ENCODE measurements around the gene PIP5K1B.
"Not testable (repeated sequence)": the region's sequence is repeated elsewhere in the genome, so short reads cannot be mapped to it uniquely, and the experiment has no call there.

The PIP5K1B gene

DNA sequence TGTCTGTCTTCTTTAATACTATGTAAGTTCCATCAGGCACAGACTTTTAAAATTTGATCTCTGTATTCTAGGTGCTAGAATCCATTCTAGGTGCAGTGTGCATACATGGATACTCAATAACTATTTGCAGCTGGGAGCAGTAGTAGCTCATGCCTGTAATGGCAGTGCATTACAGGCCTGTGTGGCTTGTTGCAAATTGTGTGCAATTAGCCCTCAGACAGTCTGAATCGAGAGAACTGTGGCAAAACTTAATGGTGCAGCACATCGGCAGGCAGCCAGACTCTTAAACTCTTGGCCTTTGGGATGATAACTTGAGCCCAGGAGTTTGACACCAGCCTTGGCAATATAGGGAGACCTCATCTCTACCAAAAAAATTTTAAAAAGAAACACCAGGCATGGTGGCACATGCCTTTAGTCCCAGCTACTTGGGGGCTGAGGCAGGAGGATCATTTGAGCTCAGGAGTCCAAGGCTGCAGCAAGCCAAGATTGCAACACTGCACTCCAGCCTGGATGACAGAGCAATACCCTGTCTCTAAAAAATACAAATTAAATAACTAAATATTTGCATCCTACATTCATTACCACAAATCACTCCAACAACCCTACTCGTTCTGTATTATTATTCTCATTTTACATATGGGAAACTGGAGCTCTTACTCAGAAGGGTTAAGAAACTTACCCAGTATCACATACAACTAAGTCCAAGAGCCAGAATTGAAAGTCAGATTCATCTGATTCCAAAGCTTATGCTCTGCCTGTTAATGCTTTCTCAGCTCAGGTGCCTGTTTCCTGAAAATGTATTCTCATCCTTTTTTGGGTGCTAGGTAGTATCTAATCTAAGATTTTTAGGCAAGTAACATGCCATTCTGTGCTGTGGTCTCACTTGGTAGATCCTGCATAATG lies 278.7 kb downstream of the PIP5K1B start:
- no peak for DNase-seq (ENCODE audit: low read depth, low spot score)

DNA sequence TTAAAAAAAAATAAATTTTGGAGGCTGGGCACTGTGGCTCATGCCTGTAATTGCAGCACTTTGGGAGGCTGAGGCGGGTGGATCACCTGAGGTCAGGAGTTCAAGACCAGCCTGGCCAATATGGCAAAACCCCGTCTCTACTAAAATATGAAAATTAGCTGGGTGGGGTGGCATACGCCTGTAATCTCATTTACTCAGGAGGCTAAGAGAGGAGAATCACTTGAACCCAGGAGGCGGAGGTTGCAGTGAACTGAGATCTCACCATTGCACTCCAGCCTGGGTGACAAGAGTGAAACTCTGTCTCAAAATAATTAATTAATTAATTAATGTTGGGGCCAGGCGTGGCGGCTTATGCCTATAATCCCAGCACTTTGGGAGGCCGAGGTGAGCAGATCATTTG lies 281.9 kb downstream of the PIP5K1B start:
- DNase-seq (ENCODE audit: low read depth, low spot score), result not testable (repeated sequence)

DNA sequence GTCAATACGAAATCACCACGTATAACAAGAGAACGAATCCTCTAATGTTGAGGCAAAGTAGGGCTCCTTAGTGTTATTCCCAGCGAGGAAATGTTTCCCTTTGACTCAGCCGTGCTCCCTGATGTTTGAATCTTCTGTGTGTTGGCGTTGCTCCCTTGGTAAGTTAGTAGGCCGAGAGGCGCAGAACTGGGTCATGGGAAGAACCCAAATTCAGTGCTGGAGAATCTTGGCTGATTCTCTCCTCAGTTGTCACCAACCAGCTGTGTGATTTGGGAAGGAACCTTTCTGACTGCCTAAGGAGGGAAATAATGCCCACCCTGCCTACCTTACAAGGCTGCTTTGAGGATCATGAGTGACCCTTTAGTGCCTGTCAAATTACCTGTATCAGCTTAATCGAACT lies 286.4 kb downstream of the PIP5K1B start:
- DNase-seq (ENCODE audit: low read depth, low spot score), result no peak

DNA sequence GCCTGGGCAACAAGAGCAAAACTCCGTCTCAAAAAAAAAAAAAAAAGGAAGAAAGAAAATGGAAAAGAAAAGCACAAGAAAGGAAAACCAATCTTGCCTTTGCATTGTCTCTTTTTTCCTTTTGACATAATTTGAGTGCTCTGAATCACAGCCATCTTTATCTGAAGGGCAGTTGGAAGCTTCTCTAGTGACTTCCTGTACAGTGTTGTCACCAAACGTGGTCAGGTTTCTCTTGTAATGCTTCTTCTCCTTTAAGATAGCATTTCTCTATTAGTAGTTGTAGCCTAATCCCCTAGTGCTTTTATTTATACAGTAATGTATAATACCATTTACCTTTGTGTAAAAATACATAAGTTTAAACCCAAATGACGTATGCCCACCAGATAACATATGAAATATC lies 290.7 kb downstream of the PIP5K1B start:
- DNase-seq (ENCODE audit: low read depth, low spot score), result no peak

DNA sequence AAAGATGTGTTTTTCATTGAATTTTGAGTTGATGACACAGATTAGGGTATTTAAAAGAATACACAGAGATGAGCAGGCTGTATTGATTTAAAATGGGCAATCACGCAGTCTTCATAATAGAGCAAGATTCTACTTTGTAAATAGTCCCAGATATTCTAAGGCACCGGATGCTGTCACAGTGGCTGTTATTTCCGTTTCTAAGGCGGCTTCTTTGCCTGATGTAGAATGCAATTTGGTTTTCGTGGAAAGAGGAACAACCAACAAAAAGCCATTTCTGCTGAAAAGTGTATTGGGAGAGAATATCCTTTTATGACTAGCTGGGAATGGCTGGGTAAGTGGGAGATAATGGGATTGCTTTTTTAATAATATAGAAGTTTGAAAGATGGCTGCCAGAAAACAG lies 291.4 kb downstream of the PIP5K1B start:
- no peak for DNase-seq (ENCODE audit: low read depth, low spot score)

DNA sequence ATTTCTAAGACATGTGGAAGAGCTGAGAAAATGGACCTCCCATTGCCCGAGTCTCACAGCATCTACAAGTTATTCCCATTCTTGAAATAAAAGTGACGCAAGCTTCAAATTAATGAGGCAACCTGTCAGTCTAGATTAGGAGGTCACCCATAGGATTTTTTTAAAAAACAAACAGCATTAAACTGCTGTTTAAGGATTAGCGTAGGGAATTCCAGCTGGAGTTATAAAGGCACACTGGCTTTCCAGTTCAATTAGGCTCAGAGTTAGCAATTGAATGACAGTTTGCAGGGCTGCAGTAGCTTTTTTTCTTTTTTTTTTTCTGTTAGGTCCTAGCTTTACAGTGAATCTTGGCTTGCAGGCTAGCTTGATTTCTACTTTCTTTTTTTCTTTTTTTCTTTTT lies 292.6 kb downstream of the PIP5K1B start:
- no peak for DNase-seq (ENCODE audit: low read depth, low spot score)

DNA sequence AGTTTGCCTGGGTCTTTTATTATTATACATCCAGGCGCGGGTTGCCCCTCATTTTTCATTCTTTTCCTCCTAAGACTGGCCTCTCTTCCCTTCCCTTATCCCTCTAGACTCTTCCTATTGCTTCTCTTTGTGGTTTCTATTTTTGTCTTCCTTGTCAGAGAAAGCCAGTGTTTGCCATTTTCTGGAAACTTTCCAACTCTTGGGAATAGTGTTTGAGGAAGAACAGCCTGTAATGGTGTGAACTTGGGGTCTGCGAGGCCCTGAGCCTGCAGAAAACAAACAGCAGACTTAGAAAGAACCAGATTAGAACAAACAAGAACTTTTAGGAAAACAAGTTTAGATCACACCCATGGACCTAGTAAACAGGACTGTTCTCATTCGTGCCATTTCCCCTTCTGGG lies 293.3 kb downstream of the PIP5K1B start:
- no peak for DNase-seq (ENCODE audit: low read depth, low spot score)

DNA sequence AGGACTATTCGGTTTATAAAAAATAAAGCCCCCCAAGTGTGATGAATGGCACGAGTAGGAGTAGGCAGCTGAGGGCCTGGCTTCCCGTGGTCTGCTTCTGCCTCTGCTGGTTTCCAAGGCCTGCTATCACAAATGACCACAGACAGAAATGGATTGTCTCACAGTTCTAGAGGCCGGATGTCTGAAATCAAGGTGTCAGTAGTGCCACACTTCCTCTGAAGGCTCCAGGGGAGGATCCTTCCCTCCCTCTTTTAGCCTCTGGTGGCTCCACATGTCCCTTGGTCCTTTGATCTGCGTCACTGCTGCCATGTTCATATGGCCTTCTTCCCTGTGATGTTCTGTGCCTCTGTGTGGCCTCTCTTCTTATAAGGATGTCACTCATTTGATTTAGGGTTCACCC lies 293.8 kb downstream of the PIP5K1B start:
- no peak for DNase-seq (ENCODE audit: low read depth, low spot score)

DNA sequence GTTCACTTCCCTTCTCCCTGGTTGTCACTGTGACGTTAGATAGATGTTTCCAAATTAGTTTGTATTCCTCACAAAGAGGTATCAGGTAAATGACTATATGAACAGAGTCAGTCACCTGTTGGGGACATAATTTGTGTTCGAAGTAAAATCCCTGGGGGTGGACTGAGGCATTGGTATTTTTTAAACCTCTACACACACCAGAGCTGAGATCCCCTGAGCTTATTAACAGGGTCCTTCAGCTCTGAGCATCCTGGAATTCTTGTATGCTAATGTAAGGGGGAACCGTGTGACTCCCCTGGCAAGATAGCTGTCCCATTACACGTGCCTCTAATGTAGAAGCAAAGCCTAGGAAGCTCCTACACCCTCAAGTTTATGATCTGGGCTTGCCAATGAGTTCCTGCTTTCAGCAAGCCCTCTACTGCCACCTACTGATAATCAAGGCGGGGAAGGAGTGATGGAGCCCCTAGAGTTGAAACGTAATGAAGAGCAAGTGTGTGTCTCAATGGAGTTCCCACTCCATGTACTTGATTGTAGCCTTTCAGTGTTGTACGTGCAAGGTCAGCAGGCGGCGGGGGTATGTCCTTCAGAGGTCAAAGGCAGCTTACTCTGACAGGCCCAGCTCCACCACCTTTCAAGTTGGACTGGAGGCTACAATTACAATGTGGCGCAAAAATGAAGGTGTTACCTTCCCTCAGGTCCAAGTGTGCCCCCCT lies 294.5 kb downstream of the PIP5K1B start:
- peak; percentile 23 for DNase-seq (ENCODE audit: low read depth, low spot score)

DNA sequence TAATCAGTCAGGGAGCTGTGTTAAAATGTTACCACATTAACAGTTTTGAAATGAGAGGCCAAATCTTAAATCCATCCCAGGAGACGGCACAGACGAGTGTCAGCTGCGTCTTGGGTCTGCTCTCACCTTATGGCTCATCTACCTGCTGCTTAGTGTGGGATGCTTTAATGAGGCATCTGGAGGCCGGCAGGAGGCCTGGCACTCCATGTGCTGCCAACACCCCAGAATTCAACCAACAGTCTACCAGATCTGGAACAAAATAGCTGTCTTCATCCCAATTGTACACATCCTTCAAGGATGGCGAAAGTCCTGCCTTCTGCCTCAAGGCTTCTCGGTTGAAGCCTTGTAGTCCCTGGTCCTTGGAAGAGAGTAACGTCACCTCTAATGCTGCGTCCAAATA lies 296.9 kb downstream of the PIP5K1B start:
- no peak for DNase-seq (ENCODE audit: low read depth, low spot score)

DNA sequence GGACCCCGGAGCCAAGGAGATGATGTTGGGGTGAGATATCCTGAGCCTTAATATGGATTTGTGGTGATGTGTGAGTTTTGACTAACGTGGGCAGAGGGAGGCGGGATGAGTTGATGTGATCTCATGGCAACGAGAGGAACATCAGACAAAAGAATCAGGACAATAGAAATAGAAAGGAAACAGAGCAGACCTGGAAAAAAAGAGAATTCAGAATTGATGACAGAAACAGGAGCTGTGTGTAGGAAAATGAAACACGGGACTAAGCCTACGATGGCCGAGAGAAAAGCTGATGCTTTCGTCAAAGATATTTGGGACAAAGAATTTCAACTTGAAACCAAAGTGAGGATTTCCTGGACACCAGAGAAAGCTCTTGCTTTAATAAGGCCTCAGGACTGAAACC lies 298.0 kb downstream of the PIP5K1B start:
- DNase-seq (ENCODE audit: low read depth, low spot score), result no peak

DNA sequence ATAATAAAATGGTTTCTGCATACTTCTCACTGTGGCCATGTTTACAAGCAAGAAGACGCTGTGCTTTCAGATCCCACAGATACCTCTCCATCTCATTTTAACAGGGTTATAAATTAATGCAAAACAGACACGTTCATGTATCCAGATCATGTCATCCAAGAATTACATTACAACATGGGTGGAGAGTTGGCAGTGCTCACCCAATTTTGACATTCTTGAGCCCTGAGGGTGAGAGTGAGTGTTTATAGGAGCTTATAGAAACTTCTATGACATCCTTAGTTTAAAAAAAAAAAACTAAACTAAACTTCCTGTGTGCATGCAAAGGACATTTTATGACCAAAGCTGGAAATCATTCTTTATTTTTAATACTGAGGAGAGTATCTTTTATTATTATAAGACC lies 299.8 kb downstream of the PIP5K1B start:
- DNase-seq (ENCODE audit: low read depth, low spot score), result no peak

DNA sequence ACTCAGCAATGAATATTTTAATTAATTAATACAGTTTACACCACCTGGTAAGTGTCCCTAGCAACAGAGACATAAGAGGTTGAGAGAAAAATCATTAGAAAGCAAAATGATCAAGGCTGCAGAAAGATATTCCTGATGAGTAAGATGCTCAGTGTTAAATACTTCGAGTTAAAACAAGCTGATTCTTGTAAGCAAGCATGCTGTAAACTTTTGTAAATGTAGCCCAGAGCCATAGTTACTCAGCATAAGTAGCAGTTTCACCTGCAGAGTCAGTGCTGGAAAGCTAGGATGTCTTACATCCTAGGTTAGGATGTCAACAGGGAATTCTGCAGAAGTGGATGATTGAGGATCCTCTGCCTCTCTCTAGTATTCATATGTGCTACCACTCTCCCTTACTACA lies 304.7 kb downstream of the PIP5K1B start:
- DNase-seq (ENCODE audit: low read depth, low spot score), result no peak

DNA sequence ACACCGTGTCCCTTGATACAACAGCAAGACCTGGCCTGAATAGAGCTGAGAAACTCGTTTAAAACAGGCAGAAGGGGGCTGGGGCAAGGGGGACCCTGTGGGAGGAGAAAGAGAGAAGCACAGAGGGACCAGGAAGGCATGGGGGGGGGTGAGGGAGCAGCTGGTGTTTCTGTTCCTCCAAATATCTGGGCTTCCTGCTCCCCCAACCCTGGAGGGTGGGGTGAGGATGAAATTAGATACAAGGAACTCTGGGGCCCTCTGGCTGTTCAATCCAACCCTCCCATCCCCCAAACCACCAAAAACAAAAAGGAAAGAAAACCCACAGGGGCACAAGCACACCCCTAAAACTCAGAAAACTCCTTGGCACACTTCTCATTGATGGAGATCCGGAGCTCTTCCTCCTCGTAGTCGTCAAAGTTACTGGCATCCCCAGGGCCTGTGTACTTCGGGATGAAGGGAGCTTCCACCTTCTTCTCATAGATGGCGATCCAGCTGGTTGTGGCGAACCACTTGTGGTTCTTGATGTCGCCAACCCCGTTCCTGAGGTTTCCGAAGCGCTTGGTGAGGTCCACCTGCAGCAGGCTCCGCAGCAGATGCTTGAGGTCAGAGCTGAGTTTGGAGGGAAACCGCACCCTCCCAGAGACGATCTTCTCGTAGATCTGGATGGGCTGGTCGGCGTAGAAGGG lies 307.8 kb downstream of the PIP5K1B start:
- DNase-seq (ENCODE audit: low read depth, low spot score), result no peak

DNA sequence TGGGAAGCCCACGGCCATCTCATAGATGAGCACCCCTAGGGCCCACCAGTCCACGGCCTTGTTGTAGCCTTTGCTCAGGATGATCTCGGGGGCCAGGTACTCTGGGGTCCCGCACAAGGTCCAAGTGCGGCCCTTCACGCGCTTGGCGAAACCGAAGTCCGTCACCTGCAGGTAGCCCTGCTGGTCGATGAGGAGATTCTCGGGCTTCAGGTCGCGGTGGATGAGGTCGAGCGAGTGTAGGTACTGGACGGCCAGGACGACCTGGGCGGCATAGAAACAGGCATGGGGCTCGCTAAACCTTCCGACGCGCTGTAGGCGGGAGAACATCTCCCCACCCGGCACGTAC lies 308.3 kb downstream of the PIP5K1B start:
- DNase-seq (ENCODE audit: low read depth, low spot score), result no peak

DNA sequence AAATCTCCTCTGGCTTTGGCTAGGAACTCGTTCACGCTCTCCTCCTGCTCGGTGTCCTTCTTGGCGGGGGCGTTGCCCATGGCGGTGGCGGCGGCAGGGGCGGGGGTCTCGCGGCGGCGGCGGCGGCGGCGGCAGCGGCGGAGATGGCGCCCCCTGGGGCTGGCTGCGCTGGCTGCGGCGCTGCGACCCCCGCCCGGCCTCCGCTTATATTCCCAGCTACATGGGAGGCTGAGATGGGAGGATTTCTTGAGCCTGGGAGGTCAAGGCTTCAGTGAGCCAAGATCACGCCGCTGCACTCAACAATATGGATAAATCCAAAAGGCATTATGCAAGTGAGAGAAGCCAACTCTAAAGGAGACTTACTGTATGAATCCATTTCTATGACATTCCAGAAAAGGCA lies 309.0 kb downstream of the PIP5K1B start, which contains the start of gene PRKACG:
PRKACG (minus strand) TSS at position 101 of the 400 bp plus-strand sequence; CDS start at position 80, 21 bp downstream.
- no peak for DNase-seq (ENCODE audit: low read depth, low spot score)

DNA sequence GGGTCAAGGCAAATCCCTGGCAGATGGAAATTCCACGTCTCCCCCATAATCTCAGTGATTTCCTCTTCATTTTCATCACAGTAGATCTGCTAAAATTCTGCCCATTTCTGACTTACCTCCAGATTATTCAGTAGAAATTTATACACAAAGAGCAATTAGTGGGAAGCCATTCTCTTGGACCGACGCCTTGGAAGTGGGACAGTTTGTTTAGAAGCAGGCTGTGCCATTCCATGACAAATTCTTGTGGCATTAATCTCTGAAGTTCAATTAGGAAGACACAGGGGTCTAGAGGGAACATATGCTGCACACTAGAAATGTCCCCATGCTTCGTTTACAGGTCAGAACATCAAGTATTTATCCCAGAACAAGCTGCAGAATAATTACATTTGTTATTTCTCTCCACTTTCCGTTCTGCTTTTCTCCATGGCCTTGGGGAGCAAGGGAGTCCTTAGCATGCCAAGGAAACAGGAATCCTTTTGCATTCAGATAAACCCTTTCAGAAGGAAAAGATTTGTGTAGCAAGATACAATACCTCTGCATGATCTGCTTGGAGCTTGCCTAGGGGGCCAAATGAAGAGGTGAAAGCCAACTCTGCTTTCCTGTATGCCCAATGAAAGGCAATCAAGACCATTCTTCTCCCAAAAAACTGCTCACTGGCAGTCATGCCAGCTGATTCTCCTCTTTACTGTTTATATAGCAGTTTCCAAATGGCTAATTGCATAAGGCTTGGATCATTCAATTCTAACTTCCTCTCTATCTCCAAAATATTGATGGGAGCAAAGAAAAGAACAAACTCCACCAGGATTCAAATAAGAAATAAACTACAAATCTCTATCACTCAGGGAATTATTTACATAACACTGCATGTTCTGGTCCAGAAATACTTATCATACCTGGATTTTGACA lies 311.4 kb downstream of the PIP5K1B start:
- no peak for DNase-seq (ENCODE audit: low read depth, low spot score)

DNA sequence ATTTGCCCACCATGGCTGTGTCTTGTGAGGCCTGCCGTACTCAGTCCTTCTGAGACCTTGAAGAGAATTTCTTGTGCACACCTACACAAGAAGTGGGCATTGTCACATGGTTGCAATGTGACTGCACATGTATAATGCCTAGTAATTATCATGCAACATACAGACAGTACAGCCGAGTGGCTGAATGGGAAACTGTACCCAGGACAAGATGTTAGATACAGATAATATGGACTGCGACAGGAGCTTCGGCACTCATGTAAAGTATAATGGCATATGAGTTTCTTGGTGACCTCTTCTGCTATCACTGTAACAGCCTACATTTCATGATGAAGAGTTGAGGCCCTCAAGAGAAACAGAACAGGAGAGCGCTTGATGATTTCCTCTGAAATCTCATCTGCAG lies 313.7 kb downstream of the PIP5K1B start:
- DNase-seq (ENCODE audit: low read depth, low spot score), result no peak

DNA sequence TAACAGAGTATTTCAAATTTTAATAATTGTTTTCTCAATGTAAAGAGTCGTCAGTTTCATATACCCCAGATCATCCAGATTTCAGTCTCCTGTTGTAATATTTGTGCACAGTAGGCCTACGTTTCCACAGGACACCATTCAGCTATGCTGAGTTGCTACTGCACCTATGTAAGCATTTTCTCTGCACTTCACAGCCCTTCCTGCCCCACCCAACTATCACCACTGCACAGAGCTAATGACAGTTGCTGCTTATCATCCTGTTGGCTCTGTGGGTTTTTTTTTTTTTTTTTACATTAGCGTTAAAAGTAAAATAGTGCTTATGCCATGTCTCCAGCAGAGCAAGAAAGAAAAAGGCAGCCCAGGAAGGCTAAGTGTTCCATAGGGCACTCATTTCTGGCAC lies 314.8 kb downstream of the PIP5K1B start:
- DNase-seq (ENCODE audit: low read depth, low spot score), result no peak

DNA sequence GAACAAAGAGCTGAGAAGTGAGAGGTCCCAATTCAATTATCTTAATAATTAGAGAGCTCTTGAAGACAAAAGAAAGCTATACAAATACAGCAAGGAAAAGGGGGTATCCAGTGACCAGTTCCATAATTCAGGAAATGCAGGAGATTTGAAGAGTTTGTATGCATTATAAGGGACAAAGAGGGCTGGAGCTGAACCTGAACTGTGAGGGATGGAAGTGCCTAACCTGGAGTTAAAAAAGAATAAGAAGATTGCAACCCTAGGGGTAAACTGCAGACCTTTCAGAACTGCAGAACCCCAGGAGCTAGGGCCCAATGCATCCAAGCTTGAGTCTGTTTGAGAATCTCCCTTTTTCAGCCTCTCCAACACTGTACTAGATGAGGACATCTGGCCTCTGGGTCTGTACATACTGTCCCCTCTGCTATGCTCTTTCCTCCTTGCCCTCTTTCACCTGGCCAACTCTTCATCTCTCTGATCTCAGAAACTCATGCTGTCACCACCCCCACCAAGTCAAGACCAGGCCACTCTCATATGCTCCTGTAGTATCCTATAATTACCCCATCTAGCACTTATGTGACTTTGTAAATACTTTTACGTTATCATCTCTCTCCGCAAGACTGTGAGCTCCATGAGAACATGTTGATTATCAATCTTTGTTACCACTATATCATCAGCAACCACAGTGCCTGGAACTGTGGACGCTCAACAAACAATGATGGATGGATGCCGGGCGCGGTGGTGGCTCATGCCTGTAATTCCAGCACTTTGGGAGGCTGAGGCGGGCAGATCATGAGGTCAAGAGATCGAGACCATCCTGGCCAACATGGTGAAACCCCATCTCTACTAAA lies 315.5 kb downstream of the PIP5K1B start:
- DNase-seq (ENCODE audit: low read depth, low spot score), result no peak

DNA sequence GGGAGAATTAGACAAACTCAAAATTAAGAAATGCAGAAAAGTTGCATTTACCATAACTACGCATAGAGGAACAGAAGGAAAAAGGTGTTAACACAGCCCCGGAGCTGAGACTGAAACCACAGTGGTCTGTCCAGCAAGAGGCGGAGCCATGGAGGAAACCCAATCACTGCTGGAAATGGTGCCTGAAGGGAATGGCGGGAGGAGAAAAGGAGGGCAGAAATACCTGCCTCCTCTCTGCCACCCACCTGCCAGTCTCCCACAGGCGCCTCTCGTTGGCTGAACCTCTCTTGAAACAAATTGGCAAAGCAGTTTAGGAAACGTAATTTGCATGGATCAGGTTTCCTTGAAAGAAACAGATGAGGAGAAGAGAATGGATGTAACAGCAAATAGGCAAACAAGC lies 318.6 kb downstream of the PIP5K1B start:
- DNase-seq (ENCODE audit: low read depth, low spot score), result no peak
